Astrocyte (in vitro differentiated cells and primary cell): ENCODE results near the gene MSN.

Experiments
- CTCF ChIP-seq: IDR thresholded peaks from 2 replicates; pipeline ENCODE4 v1.5.1; 2011; ENCODE audit warnings: low read depth, mild to moderate bottlenecking, inconsistent platforms, low read length, moderate library complexity; ENCODE audit not compliant: insufficient read depth
- EZH2 ChIP-seq: IDR thresholded peaks from 2 replicates; pipeline ENCODE4 v1.6.1; 2012; ENCODE audit warnings: mild to moderate bottlenecking, low read length, inconsistent platforms; ENCODE audit not compliant: insufficient read depth

- no peak for TF ChIP-seq CTCF
- TF ChIP-seq EZH2, result no peak
These were observed 14.4 kb downstream of the MSN start for GRCh38 chrX:65681810-65682209.
